Stimulated activated CD8-positive, alpha-beta memory T cell treated with anti-CD3 and anti-CD28 coated beads, Interleukin-4, amount 100 ng/mL, for 24 hours (primary cell): Measurements from ENCODE around the gene XCL2.
A peak's percentile ranks its signal among the peaks of the same experiment; 100 is the strongest.
"Not testable (repeated sequence)": the region's sequence is repeated elsewhere in the genome, so short reads cannot be mapped to it uniquely, and the experiment has no call there.

Source experiments
- DNase-seq: peaks from one replicate; pipeline ENCODE4 v3.0.0-alpha.2; 2020; ENCODE audit warnings: low read depth

Gene XCL2

DNA sequence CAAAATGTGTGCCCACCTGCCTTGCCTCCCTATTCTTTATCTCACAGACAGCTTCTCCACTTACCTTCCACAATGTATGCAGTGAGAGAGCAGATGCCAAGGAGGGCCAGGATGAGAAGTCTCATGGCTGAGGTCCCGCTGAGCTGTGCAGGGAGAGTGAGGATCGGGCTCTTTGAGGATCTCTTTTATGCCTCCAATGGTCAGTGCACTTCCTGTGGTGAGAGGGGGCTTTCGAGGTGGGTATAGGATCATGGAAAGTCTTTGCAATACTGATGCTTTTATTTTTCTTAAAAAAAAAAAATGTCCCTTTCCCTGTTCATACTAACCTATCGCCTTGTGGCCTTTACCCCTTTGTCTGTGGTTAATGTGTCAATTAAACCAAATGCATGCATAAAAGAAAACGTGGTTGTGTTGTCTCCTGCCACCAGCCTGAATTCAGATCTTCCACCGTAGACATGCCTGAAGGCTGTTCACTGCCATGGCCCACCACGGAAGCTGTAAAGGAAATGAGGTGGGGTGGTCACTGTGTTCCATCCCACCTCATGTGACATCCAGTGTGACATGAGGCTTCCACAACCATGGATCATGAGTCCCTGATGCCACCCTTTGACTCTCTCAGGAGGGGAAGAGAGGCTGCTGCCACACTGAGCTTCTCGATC is at the start of gene XCL2:
XCL2 (minus strand) TSS at position 158 of the 659 bp plus-strand sequence; CDS start at position 125, 33 bp downstream.
- DNase-seq = not testable (repeated sequence)

DNA sequence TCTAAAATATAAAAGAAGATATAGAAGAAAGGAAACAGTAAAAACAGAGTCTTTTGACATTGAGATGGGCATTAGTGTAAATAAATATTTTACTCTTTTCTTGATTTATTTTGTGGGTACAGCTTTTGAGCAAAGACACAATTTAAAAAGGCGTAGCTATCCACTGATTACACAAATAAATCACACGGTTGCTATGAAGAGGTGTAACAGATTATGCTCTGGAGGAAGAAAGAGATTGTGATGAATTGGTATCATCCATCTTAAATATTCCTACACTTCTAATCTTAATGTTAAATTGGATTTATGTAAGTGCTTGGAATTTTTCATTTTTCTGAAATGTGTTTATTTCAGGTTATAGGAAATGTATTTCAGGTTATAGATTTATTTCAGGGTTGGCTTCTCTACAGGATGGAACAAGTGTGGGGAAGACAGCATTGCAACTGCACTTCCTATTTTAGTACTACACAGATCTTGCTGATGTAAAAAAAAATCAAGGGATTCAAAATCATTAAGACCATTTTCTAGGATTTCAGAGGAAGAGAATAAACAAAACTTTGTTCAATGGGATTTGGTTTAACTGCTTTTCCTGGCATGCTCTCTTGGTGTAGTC is 47.9 kb upstream of the XCL2 start:
- no peak for DNase-seq

- no peak for DNase-seq
Measured at GRCh38 chr1:168591066-168591465, 47.3 kb upstream of the XCL2 start.

GRCh38 chr1:168589167-168589566 is 45.4 kb upstream of the XCL2 start:
- DNase-seq = no peak

- no peak for DNase-seq
Measured at GRCh38 chr1:168585937-168586336, 42.1 kb upstream of the XCL2 start.

GRCh38 chr1:168585191-168585590 is 41.4 kb upstream of the XCL2 start:
- DNase-seq = no peak

GRCh38 chr1:168583571-168583970 is 39.8 kb upstream of the XCL2 start:
- DNase-seq = no peak

GRCh38 chr1:168582688-168583336 is 39.0 kb upstream of the XCL2 start:
- no peak for DNase-seq

GRCh38 chr1:168581817-168582572 is 38.2 kb upstream of the XCL2 start:
- no peak for DNase-seq

- not testable (repeated sequence) for DNase-seq
Measured at GRCh38 chr1:168580991-168581390, 37.2 kb upstream of the XCL2 start.

- not testable (repeated sequence) for DNase-seq
Measured at GRCh38 chr1:168580290-168580689, 36.5 kb upstream of the XCL2 start.

DNA sequence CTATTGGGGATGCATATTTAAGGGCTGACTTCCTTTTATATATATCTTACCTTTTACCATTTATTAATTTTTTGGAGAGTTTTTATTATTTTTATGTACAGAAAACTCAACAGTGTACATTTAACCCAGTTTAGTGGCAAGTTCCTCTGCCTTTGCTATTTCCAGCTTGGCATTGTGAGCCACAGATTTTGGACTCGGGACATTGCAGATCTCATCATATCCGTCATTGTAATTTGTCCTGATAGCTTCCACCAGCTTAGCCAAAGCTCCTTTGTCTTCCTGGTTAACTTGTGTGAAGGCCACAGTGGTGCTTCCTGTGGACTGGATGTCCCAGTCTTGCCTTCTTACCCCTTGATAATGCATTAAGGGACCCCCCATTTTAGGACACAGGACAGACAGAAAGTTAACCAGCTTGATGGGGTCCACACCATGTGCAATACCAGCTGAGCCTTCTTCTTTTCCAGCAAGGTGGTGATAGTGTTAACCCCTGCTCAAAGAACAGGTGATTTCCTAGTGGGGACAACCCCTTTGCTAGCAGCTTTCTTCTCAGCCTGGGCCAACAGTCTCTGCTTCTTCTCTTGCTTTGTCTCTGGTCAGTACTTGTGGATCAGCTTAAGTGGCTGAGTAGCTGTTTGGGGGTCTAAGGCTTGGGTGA is 34.9 kb upstream of the XCL2 start:
- not testable (repeated sequence) for DNase-seq

- peak; percentile 17 for DNase-seq
Measured at GRCh38 chr1:168576245-168576688, 32.5 kb upstream of the XCL2 start, which contains the start of gene XCL1. TSS of gene XCL1 (plus strand) at chr1:168576605. CDS start at chr1:168576638, 33 bp downstream.

DNA sequence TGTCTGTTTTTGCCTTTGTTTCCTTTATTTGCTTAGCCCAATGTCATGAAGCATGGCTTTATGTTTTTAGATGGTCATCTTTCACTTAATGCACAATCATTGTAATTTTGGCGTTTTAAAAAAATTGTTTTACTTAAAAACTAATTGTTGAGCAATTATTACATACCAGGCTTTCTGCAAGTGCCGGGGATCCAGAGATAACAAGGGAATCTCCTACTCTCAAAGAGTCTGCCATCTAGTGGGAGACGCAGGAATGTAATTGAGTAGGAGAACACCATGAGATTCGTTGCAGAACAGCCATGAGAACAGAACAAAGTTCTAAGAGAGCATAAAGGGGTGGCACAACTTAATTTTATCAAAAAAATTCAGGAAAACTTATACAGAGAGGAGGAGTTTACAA is 30.4 kb upstream of the XCL2 start:
- not testable (repeated sequence) for DNase-seq

DNA sequence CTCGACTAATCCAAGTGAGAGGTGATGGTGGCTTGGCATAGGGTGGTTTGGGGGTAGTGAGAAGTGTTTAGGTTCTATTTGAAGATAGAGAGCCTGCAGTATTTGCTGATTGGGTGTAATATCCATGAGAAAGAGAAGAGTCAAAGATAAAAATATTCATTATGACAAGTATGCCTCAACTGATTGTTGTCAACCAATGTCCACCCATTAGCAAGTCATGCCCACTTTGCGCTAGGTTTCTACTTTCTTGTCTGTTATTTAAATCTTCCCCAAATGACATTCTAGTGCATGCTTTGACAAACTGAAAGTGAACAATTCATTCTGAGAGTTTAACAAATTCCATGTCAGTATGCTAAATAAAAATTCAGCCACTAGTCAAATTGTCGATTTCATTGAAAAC is 28.8 kb upstream of the XCL2 start:
- no peak for DNase-seq

DNA sequence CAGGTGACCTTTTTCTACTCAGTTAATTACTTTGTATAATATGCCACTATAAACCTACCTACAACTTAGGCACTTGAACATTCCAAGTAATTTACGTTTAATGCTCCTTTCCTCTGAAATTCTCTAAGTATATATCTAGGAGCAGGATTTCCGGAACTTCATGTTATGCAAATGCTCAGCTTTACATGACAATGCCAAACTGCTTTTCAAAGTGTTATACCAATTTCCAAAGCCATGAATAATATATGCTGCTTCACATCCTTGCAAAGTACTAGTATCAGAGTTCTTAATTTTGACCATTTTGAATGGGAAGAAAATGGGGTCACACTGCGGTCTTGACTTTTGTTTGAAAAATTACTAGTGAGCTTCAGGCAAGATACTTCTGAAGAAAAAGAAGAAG is 26.9 kb upstream of the XCL2 start:
- DNase-seq = no peak

DNA sequence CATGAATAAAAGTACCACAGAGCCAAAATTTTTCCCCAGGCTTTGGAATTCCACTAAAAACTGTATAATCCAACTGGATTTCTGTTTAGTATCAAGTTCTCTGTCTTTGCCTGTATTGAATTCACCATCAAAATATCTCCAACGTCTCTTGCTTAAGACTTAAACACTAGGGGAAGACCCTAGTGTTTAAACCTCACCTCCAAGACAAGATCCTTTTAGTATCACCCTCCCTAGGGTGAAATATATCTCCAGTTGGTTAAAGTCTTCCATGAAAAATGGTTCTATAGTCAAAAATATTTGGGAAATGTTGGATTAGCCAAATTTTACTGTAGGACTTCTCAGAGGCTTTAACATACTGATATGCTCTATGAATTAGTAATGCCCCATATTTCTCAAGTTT is 24.5 kb upstream of the XCL2 start:
- no peak for DNase-seq

DNA sequence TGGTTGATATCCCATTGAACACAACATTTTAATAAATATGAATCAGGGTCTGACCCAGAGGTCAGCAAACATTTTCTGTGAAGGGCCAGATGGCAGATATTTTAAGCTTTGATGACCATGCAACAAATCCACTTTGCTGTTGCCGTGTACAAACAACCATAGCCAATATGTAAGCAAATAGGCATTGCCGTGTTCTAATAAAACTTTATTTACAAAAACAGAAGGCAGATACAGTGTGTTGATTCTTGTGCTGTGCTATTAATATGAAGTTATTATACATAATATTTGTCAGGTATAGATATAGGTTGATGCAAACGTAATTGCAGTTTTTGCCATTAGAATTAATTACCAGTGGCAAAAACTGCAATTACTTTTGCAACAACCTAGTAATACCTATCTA is 23.8 kb upstream of the XCL2 start:
- no peak for DNase-seq

DNA sequence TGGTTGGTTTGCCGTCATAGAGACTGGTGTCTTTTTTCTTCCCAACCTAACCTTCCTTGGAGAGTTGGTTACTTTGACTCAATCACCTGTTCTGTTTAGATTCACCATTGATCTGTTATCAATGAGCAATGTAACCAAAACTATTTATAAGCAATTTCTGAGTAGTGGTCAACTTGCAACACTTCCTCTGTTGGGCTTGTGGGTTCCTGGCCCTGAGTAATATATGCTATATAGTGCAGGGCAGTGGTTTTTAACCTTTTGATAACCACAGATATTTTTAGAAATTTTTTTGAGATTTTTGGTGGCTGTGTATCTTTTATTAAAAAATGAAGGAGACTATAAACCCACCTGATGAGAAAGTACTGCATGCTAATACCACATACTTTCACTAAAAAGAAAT is 23.2 kb upstream of the XCL2 start:
- no peak for DNase-seq

GRCh38 chr1:168565825-168566224 is 22.0 kb upstream of the XCL2 start:
- DNase-seq = no peak

DNA sequence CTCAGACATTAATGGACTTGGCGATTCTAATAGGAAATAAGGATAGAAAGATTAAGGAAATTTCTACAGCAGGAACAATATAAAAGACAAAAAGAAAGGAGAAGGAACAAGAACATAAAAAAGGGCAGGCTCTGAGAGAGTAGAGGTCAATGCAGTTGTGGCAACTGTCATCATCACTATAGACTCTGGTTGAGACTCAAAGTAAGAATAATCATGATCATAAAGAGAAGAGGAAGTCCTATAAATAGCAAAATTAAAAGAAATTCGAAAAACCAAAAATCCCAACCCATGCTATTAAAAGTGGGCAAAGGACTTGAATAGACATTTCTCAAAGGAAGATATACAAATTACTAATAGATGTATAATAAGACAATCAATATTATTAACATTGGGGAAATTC is 18.2 kb upstream of the XCL2 start:
- no peak for DNase-seq

- DNase-seq = no peak
Measured at GRCh38 chr1:168560370-168560769, 16.6 kb upstream of the XCL2 start.
